ENCODE measurements around the gene TMEM131.
"Not testable (repeated sequence)": the region's sequence is repeated elsewhere in the genome, so short reads cannot be mapped to it uniquely, and the experiment has no call there.

TMEM131 gene

DNA sequence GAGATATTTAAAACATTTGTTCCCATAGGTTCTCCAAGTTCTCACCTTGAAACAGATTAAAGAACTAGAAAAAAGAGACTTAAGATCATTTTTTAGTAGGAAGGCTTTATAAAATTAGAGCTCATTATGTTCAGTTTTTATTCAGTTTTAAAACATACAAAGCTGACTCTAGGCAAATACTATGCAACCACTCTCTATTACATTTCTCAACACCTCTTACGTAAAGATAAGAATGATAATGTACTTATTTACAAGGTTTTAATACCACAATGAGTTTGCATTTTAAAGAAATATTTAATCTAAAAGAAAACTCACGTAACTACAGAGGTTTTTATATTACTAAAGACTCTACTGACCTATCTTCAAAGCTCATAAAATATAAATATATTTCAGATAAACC, 68.8 kb downstream of the TMEM131 start:
- H3K27ac ChIP-seq, result no peak overlapping the region
- no peak for DNase-seq (ENCODE audit: low spot score)
- CTCF ChIA-PET, result no interaction called here
- POLR2A ChIA-PET (ENCODE audit: low non-redundant PET), result no interaction called here
- TF ChIP-seq, protein P1, sequence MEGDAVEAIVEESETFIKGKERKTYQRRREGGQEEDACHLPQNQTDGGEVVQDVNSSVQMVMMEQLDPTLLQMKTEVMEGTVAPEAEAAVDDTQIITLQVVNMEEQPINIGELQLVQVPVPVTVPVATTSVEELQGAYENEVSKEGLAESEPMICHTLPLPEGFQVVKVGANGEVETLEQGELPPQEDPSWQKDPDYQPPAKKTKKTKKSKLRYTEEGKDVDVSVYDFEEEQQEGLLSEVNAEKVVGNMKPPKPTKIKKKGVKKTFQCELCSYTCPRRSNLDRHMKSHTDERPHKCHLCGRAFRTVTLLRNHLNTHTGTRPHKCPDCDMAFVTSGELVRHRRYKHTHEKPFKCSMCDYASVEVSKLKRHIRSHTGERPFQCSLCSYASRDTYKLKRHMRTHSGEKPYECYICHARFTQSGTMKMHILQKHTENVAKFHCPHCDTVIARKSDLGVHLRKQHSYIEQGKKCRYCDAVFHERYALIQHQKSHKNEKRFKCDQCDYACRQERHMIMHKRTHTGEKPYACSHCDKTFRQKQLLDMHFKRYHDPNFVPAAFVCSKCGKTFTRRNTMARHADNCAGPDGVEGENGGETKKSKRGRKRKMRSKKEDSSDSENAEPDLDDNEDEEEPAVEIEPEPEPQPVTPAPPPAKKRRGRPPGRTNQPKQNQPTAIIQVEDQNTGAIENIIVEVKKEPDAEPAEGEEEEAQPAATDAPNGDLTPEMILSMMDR (conservative IDR thresholded peaks at IDR 0.05; ENCODE audit: low read depth), result no peak

DNA sequence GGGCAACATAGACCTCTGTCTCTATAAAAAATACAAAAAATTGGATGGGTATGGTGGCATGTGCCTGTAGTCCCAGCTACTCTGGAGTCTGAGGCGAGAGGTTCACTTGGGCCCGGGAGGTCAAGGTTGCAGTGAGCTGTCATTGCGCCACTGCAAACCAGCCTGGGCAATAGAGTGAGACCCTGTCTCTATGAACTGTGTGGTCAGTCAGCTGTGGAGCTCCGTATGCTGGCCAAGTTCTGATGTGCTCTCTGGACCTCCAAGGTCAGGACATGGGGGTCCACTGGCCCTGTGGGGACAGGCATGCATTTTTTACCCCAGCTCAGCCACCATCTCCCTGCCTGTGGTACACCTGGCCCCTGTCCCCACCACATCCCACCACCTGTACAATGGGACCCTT, 71.6 kb downstream of the TMEM131 start:
- CTCF ChIA-PET, result no interaction called here
- POLR2A ChIA-PET (ENCODE audit: low non-redundant PET), result no interaction called here
- TF ChIP-seq, protein P1 (conservative IDR thresholded peaks at IDR 0.05; ENCODE audit: low read depth), result no peak
- H3K27ac ChIP-seq, result no peak overlapping the region
- no peak for DNase-seq (ENCODE audit: low spot score)

DNA sequence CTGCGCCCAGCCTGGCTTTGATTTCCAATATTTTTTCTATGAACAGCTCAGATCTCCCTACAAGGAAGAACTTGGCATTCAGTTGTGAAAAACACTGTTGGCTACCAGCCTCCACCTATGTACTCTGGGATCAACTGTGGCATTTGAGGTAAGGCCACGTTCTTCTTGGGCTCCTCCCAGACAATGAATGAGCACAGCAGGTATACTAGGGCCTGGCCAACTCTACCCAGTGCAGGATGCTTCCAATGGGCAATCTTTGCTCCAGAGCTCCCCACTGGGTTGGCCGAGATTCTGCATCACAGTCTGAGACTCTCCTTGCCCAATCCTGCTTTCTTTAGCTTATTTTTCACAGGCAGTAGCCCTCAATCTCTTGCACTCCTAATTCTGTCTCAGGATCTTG, 75.9 kb downstream of the TMEM131 start:
- H3K27ac ChIP-seq, result no peak overlapping the region
- ChIA-PET CTCF (interaction anchor here (0.8 kb wide), 1 partner anchor 20 kb away, joined by 3 read pairs; no protein-coding TSS in a partner anchor), POLR2A (ENCODE audit: low non-redundant PET) (no interaction called here)
- DNase-seq (ENCODE audit: low spot score), result no peak
- TF ChIP-seq, protein P1 (conservative IDR thresholded peaks at IDR 0.05; ENCODE audit: low read depth), result no peak

DNA sequence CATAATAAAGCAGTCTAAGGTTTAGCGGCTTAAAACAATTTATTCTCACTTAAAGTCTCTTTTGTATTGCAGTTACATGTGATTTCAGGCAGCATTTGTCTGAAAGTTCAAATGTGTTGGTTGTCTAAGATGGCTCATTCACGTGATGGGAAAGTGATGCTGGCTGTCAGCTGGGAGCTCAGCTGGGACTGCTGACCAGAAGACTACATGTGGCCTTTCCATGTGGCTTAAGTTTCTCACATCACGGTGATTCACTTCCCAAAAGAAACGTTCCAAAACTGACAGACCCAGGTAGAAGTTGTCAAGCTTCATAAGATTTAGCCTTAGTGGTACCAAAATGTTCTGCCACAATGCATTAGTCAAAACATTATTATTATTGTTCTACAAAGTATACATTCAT, 76.9 kb downstream of the TMEM131 start:
- TF ChIP-seq, protein P1 (conservative IDR thresholded peaks at IDR 0.05; ENCODE audit: low read depth), result no peak
- no peak for DNase-seq (ENCODE audit: low spot score)
- POLR2A ChIA-PET (ENCODE audit: low non-redundant PET), result no interaction called here
- no peak overlapping the region for H3K27ac ChIP-seq
- CTCF ChIA-PET, result interaction anchor here (0.8 kb wide), 1 partner anchor 19 kb away, joined by 3 read pairs; no protein-coding TSS in a partner anchor

DNA sequence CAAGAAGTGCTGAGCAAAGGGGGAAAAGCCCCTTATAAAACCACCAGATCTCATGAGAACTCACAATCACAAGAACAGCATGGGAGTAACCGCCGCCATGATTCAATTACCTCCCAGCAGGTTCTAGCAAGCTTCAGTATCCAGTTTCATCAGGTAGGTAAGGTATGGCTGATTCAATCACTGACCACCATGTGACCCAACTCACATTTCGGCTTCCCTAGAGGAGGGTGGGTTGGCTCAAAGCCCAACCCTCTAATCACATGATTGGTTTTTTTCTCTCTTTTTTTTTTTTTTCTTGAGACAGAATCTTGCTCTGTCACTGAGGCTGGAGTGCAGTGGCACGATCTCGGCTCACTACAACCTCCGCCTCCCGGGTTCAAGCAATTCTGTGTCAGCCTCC, 78.1 kb downstream of the TMEM131 start:
- H3K27ac ChIP-seq; DNase-seq (ENCODE audit: low spot score); POLR2A ChIA-PET (ENCODE audit: low non-redundant PET): not testable (repeated sequence)
- CTCF ChIA-PET, result interaction anchor here (0.5 kb wide), 1 partner anchor 112 kb away, joined by 3 read pairs; no protein-coding TSS in a partner anchor

DNA sequence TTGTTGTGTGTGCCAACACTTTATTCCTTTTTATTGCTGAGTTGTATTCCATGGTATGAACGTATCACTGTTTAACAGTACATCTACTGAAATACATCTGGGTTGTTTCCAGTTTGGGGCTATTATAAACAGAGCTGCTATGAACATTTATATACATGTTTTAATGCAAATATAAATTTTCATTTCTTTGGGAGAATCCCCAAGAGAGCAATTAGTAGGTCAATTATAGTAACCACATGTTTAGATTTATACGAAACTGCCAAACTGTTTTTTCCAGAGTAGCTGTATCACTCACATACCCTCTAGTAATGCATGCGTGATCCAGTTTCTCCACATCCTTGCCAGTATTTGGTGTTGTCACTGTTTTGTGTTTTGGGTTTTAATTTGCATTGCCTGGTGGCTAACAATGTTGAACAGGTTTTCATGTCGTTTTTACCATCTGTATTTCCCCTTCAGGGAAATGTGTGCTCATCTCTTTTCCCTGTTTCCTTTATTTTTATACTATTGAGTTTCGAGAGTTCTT, 81.0 kb downstream of the TMEM131 start:
- ChIA-PET POLR2A (ENCODE audit: low non-redundant PET) (no interaction called here), CTCF (no interaction called here)
- no peak for DNase-seq (ENCODE audit: low spot score)
- no peak overlapping the region for H3K27ac ChIP-seq
- TF ChIP-seq, protein P1 (conservative IDR thresholded peaks at IDR 0.05; ENCODE audit: low read depth), result no peak

DNA sequence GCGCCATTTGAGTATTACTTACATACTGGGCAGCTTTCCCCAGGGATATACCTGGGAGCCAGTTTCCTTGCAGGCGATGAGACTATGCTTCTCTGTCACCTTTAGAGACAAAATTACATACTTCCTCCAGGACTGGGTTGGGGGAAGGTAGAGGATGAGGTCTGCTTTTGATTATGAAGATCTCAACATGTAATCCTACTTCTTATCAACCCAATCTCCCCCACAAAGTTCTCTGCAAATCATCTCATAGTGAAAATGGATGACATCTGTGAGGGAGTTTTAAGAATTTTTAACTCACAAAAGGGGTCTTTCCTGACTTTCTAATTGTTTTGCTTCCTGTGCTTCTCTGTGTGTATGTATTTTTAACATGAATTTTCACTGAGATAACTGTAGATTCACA, 81.9 kb downstream of the TMEM131 start:
- POLR2A ChIA-PET (ENCODE audit: low non-redundant PET), result no interaction called here
- TF ChIP-seq, protein P1 (conservative IDR thresholded peaks at IDR 0.05; ENCODE audit: low read depth), result no peak
- CTCF ChIA-PET, result no interaction called here
- no peak overlapping the region for H3K27ac ChIP-seq
- DNase-seq (ENCODE audit: low spot score), result no peak

All from RWPE1 (cell line).